ENCODE data around the gene EPS8L3.

GRCh38 chr1:109754738-109755137 lies 9.0 kb downstream of the EPS8L3 start:
- TF ChIP-seq CTCF (IDR thresholded peaks at IDR 0.05) = no peak
- TF ChIP-seq POLR2A (IDR thresholded peaks at IDR 0.05) = no peak

Data from esophagus squamous epithelium (tissue), 4 donors.